Ovary (tissue), 3 donors: ENCODE data around the gene BLOC1S4.

Experiments
- EP300 ChIP-seq: sonication (generic); formaldehyde crosslinking; IDR thresholded peaks from one replicate; pipeline ENCODE4 v1.6.1; 2017; ENCODE audit warnings: antibody characterized with exemption
- POLR2A ChIP-seq: fragments of 450-650 bp; IDR thresholded peaks from one replicate; pipeline ENCODE4 v1.6.1; 2017; ENCODE audit warnings: antibody characterized with exemption, mild to moderate bottlenecking, moderate library complexity
- TF ChIP-seq, protein P1 (sequence below), 3 donors: fragments of 450-650 bp in 2 of 3; fragments of 200-600 bp in 1 of 3; IDR thresholded peaks; one replicate each; pipeline versions ENCODE4 v1.5.1 to v1.8.0; 2016 to 2022; ENCODE audit warnings: antibody characterized with exemption in 3 of 3, mild to moderate bottlenecking in 1 of 3
- donor health status: DM: no; HTN: no; CAD: no.

- TF ChIP-seq, protein P1, sequence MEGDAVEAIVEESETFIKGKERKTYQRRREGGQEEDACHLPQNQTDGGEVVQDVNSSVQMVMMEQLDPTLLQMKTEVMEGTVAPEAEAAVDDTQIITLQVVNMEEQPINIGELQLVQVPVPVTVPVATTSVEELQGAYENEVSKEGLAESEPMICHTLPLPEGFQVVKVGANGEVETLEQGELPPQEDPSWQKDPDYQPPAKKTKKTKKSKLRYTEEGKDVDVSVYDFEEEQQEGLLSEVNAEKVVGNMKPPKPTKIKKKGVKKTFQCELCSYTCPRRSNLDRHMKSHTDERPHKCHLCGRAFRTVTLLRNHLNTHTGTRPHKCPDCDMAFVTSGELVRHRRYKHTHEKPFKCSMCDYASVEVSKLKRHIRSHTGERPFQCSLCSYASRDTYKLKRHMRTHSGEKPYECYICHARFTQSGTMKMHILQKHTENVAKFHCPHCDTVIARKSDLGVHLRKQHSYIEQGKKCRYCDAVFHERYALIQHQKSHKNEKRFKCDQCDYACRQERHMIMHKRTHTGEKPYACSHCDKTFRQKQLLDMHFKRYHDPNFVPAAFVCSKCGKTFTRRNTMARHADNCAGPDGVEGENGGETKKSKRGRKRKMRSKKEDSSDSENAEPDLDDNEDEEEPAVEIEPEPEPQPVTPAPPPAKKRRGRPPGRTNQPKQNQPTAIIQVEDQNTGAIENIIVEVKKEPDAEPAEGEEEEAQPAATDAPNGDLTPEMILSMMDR (IDR thresholded peaks at IDR 0.05), result no peak
- TF ChIP-seq EP300 (no peak), POLR2A (no peak)
Measured at GRCh38 chr4:6680372-6681034, 35.5 kb upstream of the BLOC1S4 start.
